WTC11 (cell line): ENCODE data around the gene IL18R1. TPM values are rescaled to one million over a fixed set of nuclear protein-coding genes. Genes with fewer than 3 reads are reported as not detected.

Experiments used
- ATAC-seq: fragments of 200-7000 bp; cut with Tn5 transposase; 2 replicates; pipeline ENCODE4 v1.10.0; 2021; ENCODE audit warnings: mild to moderate bottlenecking, moderate library complexity
- CTCF ChIA-PET: fragments of 300-600 bp; sonication (Branson Sonifier 250); formaldehyde crosslinking; loops from one replicate; lab custom pipeline; 2021; ENCODE audit warnings: antibody characterized with exemption; lab: Charles Lee
- POLR2A ChIA-PET: fragments of 350-600 bp; sonication (Branson Sonifier 250); formaldehyde crosslinking; loops from one replicate; lab custom pipeline; 2021; ENCODE audit warnings: antibody characterized with exemption; lab: Charles Lee
- DNase-seq: peaks from one replicate; pipeline ENCODE4 v3.0.0; 2021; ENCODE audit warnings: low spot score
- H3K27ac Mint-ChIP-seq: 2 replicates; pipeline ENCODE4 v1.8.0; 2021; ENCODE audit warnings: mixed read lengths
- H3K27me3 Mint-ChIP-seq: 2 replicates; pipeline ENCODE4 v1.8.0; 2021; ENCODE audit warnings: low read depth, mild to moderate bottlenecking, moderate library complexity, mixed read lengths
- H3K36me3 Mint-ChIP-seq: 2 replicates; pipeline ENCODE4 v1.8.0; 2021; ENCODE audit warnings: mixed read lengths
- H3K4me1 Mint-ChIP-seq: 2 replicates; pipeline ENCODE4 v1.8.0; 2022; ENCODE audit warnings: mixed read lengths
- H3K4me3 Mint-ChIP-seq: 2 replicates; pipeline ENCODE4 v1.8.0; 2021; ENCODE audit warnings: mild to moderate bottlenecking, moderate library complexity, mixed read lengths
- H3K9me3 Mint-ChIP-seq: 2 replicates; pipeline ENCODE4 v1.8.0; 2021; ENCODE audit warnings: mixed read lengths
- ATF2 ChIP-seq: sonication (generic); formaldehyde crosslinking; IDR thresholded peaks from 2 replicates; pipeline ENCODE4 v1.8.1; 2022; ENCODE audit warnings: low read depth, missing genetic modification reagents, borderline replicate concordance
- CDX4 ChIP-seq: fragments of 250-450 bp; sonication (Bioruptor Pico); IDR thresholded peaks from 2 replicates; pipeline ENCODE4 v1.9.0; 2021; ENCODE audit warnings: moderate library complexity, mild to moderate bottlenecking, inconsistent platforms, borderline replicate concordance
- ELF4 ChIP-seq: sonication (generic); formaldehyde crosslinking; IDR thresholded peaks from 2 replicates; pipeline ENCODE4 v1.8.1; 2022; ENCODE audit warnings: low read depth, mild to moderate bottlenecking, moderate library complexity, missing genetic modification reagents
- ERG ChIP-seq: fragments of 250-450 bp; sonication (Bioruptor Pico); IDR thresholded peaks from 2 replicates; pipeline ENCODE4 v1.8.0; 2021; ENCODE audit warnings: mild to moderate bottlenecking
- ESRRA ChIP-seq: sonication (generic); formaldehyde crosslinking; IDR thresholded peaks from 2 replicates; pipeline ENCODE4 v1.8.1; 2022; ENCODE audit warnings: mild to moderate bottlenecking, missing genetic modification reagents, borderline replicate concordance
- GRHL2 ChIP-seq: fragments of 250-450 bp; sonication (Bioruptor Pico); IDR thresholded peaks from 2 replicates; pipeline ENCODE4 v1.8.0; 2022; ENCODE audit warnings: mild to moderate bottlenecking, moderate library complexity; ENCODE audit not compliant: insufficient replicate concordance, severe bottlenecking
- HMGXB4 ChIP-seq: sonication (generic); formaldehyde crosslinking; IDR thresholded peaks from 2 replicates; pipeline ENCODE4 v1.8.1; 2023; ENCODE audit warnings: mild to moderate bottlenecking, moderate library complexity, missing genetic modification reagents
- IRF2 ChIP-seq: sonication (generic); formaldehyde crosslinking; IDR thresholded peaks from 2 replicates; pipeline ENCODE4 v1.8.0; 2022; ENCODE audit warnings: low read depth, missing genetic modification reagents, borderline replicate concordance
- JAZF1 ChIP-seq: fragments of 250-450 bp; sonication (Bioruptor Pico); IDR thresholded peaks from 2 replicates; pipeline ENCODE4 v1.9.0; 2021; ENCODE audit warnings: moderate library complexity, mild to moderate bottlenecking, inconsistent platforms
- MXD4 ChIP-seq: fragments of 250-450 bp; sonication (Bioruptor Pico); IDR thresholded peaks from 2 replicates; pipeline ENCODE4 v1.8.0; 2021; ENCODE audit warnings: mild to moderate bottlenecking, moderate library complexity, borderline replicate concordance
- NFYB ChIP-seq: sonication (generic); formaldehyde crosslinking; conservative IDR thresholded peaks from 2 replicates; pipeline ENCODE4 v1.8.0; 2022; ENCODE audit warnings: low read depth, missing genetic modification reagents
- NR2C2 ChIP-seq: sonication (generic); formaldehyde crosslinking; IDR thresholded peaks from 2 replicates; pipeline ENCODE4 v1.8.0; 2022; ENCODE audit warnings: mild to moderate bottlenecking, missing genetic modification reagents
- SMAD3 ChIP-seq: sonication (generic); formaldehyde crosslinking; IDR thresholded peaks from 2 replicates; pipeline ENCODE4 v1.8.0; 2022; ENCODE audit warnings: missing genetic modification reagents, mild to moderate bottlenecking, borderline replicate concordance
- SMAD4 ChIP-seq: sonication (generic); formaldehyde crosslinking; IDR thresholded peaks from 2 replicates; pipeline ENCODE4 v1.8.0; 2022; ENCODE audit warnings: mild to moderate bottlenecking, missing genetic modification reagents
- TEAD4 ChIP-seq: sonication (generic); formaldehyde crosslinking; IDR thresholded peaks from 2 replicates; pipeline ENCODE4 v1.8.0; 2022; ENCODE audit warnings: mild to moderate bottlenecking, missing genetic modification reagents
- ZMAT4 ChIP-seq: fragments of 250-450 bp; sonication (Bioruptor Pico); IDR thresholded peaks from 2 replicates; pipeline ENCODE4 v1.9.0; 2021; ENCODE audit warnings: mild to moderate bottlenecking
- ZNF219 ChIP-seq: sonication (generic); formaldehyde crosslinking; IDR thresholded peaks from 2 replicates; pipeline ENCODE4 v1.8.0; 2023; ENCODE audit warnings: missing genetic modification reagents, mild to moderate bottlenecking, borderline replicate concordance
- ZNF281 ChIP-seq: sonication (generic); formaldehyde crosslinking; IDR thresholded peaks from 2 replicates; pipeline ENCODE4 v1.8.0; 2023; ENCODE audit warnings: mild to moderate bottlenecking, missing genetic modification reagents
- ZNF396 ChIP-seq: fragments of 250-450 bp; sonication (Bioruptor Pico); IDR thresholded peaks from 2 replicates; pipeline ENCODE4 v1.8.0; 2021; ENCODE audit warnings: mild to moderate bottlenecking, moderate library complexity, borderline replicate concordance
- ZNF416 ChIP-seq: fragments of 250-450 bp; sonication (Bioruptor Pico); IDR thresholded peaks from 2 replicates; pipeline ENCODE4 v1.9.0; 2021; ENCODE audit warnings: mild to moderate bottlenecking, inconsistent platforms
- total RNA-seq: library from RNA; stranded (reverse); gene quantifications from 3 replicates; pipeline ENCODE4 v1.2.3, GENCODE V29; 2021

Gene IL18R1
- total RNA-seq, 1 experiment from 2014 or later: not detected

- DNase-seq (no peak), ATAC-seq (no peak)
- Mint-ChIP-seq H3K4me3 (no peak overlapping the region), H3K27ac (no peak overlapping the region), H3K36me3 (peaks cover 39% of the 10 kb centered on the region), H3K4me1 (no peaks in the 10 kb centered on the region), H3K27me3 (peaks cover 12% of the 10 kb centered on the region), H3K9me3 (peaks cover 45% of the 10 kb centered on the region)
- ChIA-PET POLR2A (no interaction called here), CTCF (no interaction called here)
- no peak for TF ChIP-seq ZNF281 (CRISPR knock-in tag)
- no peak for TF ChIP-seq ESRRA (CRISPR knock-in tag)
- TF ChIP-seq NFYB (CRISPR knock-in tag): no peak
- TF ChIP-seq SMAD4 (CRISPR knock-in tag): no peak
- no peak for TF ChIP-seq CDX4 (CRISPR knock-in tag)
- no peak for TF ChIP-seq SMAD3 (CRISPR knock-in tag)
- TF ChIP-seq ZMAT4 (CRISPR knock-in tag): no peak
- TF ChIP-seq NR2C2 (CRISPR knock-in tag): no peak
- TF ChIP-seq ZNF416: no peak
- TF ChIP-seq ZNF396 (CRISPR knock-in tag): no peak
- no peak for TF ChIP-seq HMGXB4 (CRISPR knock-in tag)
- no peak for TF ChIP-seq ZNF219
- no peak for TF ChIP-seq ERG (CRISPR knock-in tag)
- TF ChIP-seq ELF4 (CRISPR knock-in tag): no peak
- TF ChIP-seq JAZF1: no peak
- TF ChIP-seq MXD4: no peak
- TF ChIP-seq GRHL2: no peak
- TF ChIP-seq ATF2 (CRISPR knock-in tag): no peak
- no peak for TF ChIP-seq IRF2 (CRISPR knock-in tag)
- TF ChIP-seq TEAD4 (CRISPR knock-in tag): no peak
Measured at GRCh38 chr2:102369866-102370265, 14.3 kb downstream of the IL18R1 start.
